ENCODE data around the gene KDM2B. TPM values are rescaled to one million over a fixed set of nuclear protein-coding genes. Genes with fewer than 3 reads are reported as not detected.

Gene KDM2B
- total and polyA plus RNA-seq, 2 experiments from 2014 or later = 30.8 to 82.1 TPM

DNA sequence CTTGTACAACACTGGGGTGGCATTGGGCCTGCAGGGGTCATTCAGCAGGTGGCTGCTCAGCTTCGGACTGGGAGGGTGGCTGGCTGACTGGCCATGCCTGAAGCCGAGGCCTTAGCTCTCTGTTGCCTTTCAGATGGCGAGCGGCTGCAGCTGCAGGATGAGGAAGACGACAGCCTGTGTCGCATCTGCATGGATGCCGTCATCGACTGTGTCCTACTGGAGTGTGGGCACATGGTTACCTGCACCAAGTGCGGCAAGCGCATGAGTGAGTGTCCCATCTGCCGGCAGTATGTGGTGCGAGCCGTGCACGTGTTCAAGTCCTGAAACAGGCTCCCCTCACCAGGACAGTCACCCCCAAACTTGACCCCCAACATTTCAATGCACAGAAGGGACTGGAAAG lies 157.6 kb downstream of the KDM2B start:
- H3K9me3 ChIP-seq (ENCODE audit: low read depth) = no peaks in the 10 kb centered on the region
- no peak for DNase-seq (ENCODE audit: low read depth in 1 of 2, low spot score in 1 of 2)
- H3K27ac ChIP-seq = peak overlapping the region; percentile 58
- no peak overlapping the region for H3K4me3 ChIP-seq
- H3K27me3 ChIP-seq = no peaks in the 10 kb centered on the region
- TF ChIP-seq, protein P1, sequence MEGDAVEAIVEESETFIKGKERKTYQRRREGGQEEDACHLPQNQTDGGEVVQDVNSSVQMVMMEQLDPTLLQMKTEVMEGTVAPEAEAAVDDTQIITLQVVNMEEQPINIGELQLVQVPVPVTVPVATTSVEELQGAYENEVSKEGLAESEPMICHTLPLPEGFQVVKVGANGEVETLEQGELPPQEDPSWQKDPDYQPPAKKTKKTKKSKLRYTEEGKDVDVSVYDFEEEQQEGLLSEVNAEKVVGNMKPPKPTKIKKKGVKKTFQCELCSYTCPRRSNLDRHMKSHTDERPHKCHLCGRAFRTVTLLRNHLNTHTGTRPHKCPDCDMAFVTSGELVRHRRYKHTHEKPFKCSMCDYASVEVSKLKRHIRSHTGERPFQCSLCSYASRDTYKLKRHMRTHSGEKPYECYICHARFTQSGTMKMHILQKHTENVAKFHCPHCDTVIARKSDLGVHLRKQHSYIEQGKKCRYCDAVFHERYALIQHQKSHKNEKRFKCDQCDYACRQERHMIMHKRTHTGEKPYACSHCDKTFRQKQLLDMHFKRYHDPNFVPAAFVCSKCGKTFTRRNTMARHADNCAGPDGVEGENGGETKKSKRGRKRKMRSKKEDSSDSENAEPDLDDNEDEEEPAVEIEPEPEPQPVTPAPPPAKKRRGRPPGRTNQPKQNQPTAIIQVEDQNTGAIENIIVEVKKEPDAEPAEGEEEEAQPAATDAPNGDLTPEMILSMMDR (IDR thresholded peaks at IDR 0.05; ENCODE audit: low read depth, low read length) = no peak
- H3K36me3 ChIP-seq = peaks cover 45% of the 10 kb centered on the region
- peaks cover 10% of the 10 kb centered on the region for H3K4me1 ChIP-seq (ENCODE audit: low read depth)

- Histone ChIP-seq H3K27ac (no peak overlapping the region), H3K36me3 (peaks cover 28% of the 10 kb centered on the region), H3K4me3 (no peak overlapping the region), H3K27me3 (no peaks in the 10 kb centered on the region), H3K4me1 (ENCODE audit: low read depth) (peaks cover 41% of the 10 kb centered on the region), H3K9me3 (ENCODE audit: low read depth) (no peaks in the 10 kb centered on the region)
- TF ChIP-seq, protein P1 (IDR thresholded peaks at IDR 0.05; ENCODE audit: low read depth, low read length) = no peak
- no peak for DNase-seq (ENCODE audit: low read depth in 1 of 2, low spot score in 1 of 2)
Measured at GRCh38 chr12:121420109-121420508, 160.7 kb downstream of the KDM2B start.

- peak overlapping the region; percentile 90 for H3K27ac ChIP-seq
- H3K4me1 ChIP-seq (ENCODE audit: low read depth) = peaks cover 34% of the 10 kb centered on the region
- TF ChIP-seq, protein P1 (IDR thresholded peaks at IDR 0.05; ENCODE audit: low read depth, low read length) = no peak
- peaks cover 19% of the 10 kb centered on the region for H3K36me3 ChIP-seq
- DNase-seq (ENCODE audit: low read depth in 1 of 2, low spot score in 1 of 2) = peak in 1 of 2 donors; percentile 64
- no peak overlapping the region for H3K4me3 ChIP-seq
- H3K9me3 ChIP-seq (ENCODE audit: low read depth) = no peaks in the 10 kb centered on the region
- no peaks in the 10 kb centered on the region for H3K27me3 ChIP-seq
Measured at GRCh38 chr12:121417847-121418246, 163.0 kb downstream of the KDM2B start.

DNA sequence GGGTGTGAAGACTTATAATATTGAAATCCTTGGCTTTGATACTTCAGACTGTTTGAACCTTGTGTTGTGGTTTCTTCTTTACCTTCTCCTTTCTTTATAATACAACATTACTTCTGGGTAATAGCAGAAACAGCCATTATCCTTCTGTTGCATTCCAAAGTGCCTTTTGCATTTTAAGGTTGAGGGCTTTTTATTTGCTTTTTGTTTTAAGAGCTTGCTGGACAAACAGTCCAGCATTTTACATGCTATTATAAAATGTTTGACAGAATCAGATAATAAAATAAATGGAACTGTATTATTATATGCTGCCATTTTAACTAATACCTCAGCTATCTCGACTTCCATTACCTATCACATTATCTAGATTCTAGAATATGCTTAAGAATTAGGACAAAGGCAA lies 166.9 kb downstream of the KDM2B start:
- TF ChIP-seq, protein P1 (IDR thresholded peaks at IDR 0.05; ENCODE audit: low read depth, low read length) = no peak
- Histone ChIP-seq H3K36me3 (no peaks in the 10 kb centered on the region), H3K4me3 (no peak overlapping the region), H3K27me3 (no peaks in the 10 kb centered on the region), H3K27ac (no peak overlapping the region), H3K4me1 (ENCODE audit: low read depth) (peaks cover 38% of the 10 kb centered on the region), H3K9me3 (ENCODE audit: low read depth) (no peaks in the 10 kb centered on the region)
- DNase-seq (ENCODE audit: low read depth in 1 of 2, low spot score in 1 of 2) = no peak

- peaks cover 7% of the 10 kb centered on the region for H3K4me1 ChIP-seq (ENCODE audit: low read depth)
- no peaks in the 10 kb centered on the region for H3K27me3 ChIP-seq
- DNase-seq (ENCODE audit: low read depth in 1 of 2, low spot score in 1 of 2) = no peak
- no peaks in the 10 kb centered on the region for H3K36me3 ChIP-seq
- H3K9me3 ChIP-seq (ENCODE audit: low read depth) = no peaks in the 10 kb centered on the region
- TF ChIP-seq, protein P1 (IDR thresholded peaks at IDR 0.05; ENCODE audit: low read depth, low read length) = no peak
- H3K4me3 ChIP-seq = no peak overlapping the region
- H3K27ac ChIP-seq = peak overlapping the region; percentile 40
Measured at GRCh38 chr12:121405211-121405610, 175.6 kb downstream of the KDM2B start.

GRCh38 chr12:121404734-121405133 lies 176.1 kb downstream of the KDM2B start:
- TF ChIP-seq, protein P1 (IDR thresholded peaks at IDR 0.05; ENCODE audit: low read depth, low read length) = no peak
- H3K27me3 ChIP-seq = no peaks in the 10 kb centered on the region

More at GRCh38 chr12:121404734-121405133, 176.1 kb downstream of the KDM2B start:
- no peaks in the 10 kb centered on the region for H3K9me3 ChIP-seq (ENCODE audit: low read depth)
- H3K4me3 ChIP-seq = no peak overlapping the region
- no peaks in the 10 kb centered on the region for H3K36me3 ChIP-seq
- H3K27ac ChIP-seq = peak overlapping the region; percentile 40
- DNase-seq (ENCODE audit: low read depth in 1 of 2, low spot score in 1 of 2) = peak; percentile 26 to 85
- H3K4me1 ChIP-seq (ENCODE audit: low read depth) = peaks cover 7% of the 10 kb centered on the region

Measured in cardiac muscle cell (in vitro differentiated cells and primary cell).